BJ (cell line): ENCODE results near the gene SEC16A. TPM values are rescaled to one million over a fixed set of nuclear protein-coding genes. Genes with fewer than 3 reads are reported as not detected.

ENCODE experiments used
- CTCF ChIA-PET: fragments of 350-600 bp; formaldehyde crosslinking; extraction: SDS; loops from one replicate; lab custom pipeline; 2021; ENCODE audit warnings: antibody characterized with exemption, inconsistent platforms; lab: Yijun Ruan, JAX
- POLR2A ChIA-PET: fragments of 300-600 bp; sonication (Branson Sonifier 250); formaldehyde crosslinking; extraction: SDS; loops from one replicate; lab custom pipeline; 2021; ENCODE audit warnings: antibody characterized with exemption; lab: Charles Lee
- DNase-seq: peaks from one replicate; pipeline ENCODE4 v3.0.0-alpha.2; 2011; ENCODE audit warnings: low read depth
- H3K27me3 ChIP-seq: 2 replicates; pipeline ENCODE4 v1.6.0; 2011; ENCODE audit warnings: low read length; ENCODE audit not compliant: control insufficient read depth, insufficient read depth
- H3K36me3 ChIP-seq: 2 replicates; pipeline ENCODE4 v1.5.1; 2011; ENCODE audit warnings: low read length; ENCODE audit not compliant: control insufficient read depth, insufficient read depth
- H3K4me3 ChIP-seq: 2 replicates; pipeline ENCODE4 v1.5.1; 2011; ENCODE audit warnings: low read depth, mild to moderate bottlenecking, control low read depth, low read length
- CTCF ChIP-seq: IDR thresholded peaks from 2 replicates; pipeline ENCODE4 v1.5.1; 2011; ENCODE audit warnings: low read depth, mild to moderate bottlenecking, control low read depth, inconsistent platforms, low read length, moderate library complexity; ENCODE audit not compliant: insufficient read depth
- polyA plus RNA-seq: library from polyadenylated mRNA; depleted of rRNA; stranded (reverse); fragments of >200 nt; gene quantifications from 2 replicates; pipeline ENCODE4 v1.2.3, GENCODE V29; 2011

SEC16A gene
- polyA plus RNA-seq, 1 experiment: 24.4 TPM

- H3K36me3 ChIP-seq: peaks cover 17% of the 10 kb centered on the region
- no peak for TF ChIP-seq CTCF
- POLR2A ChIA-PET: no interaction called here
- no peak for DNase-seq
- H3K4me3 ChIP-seq: no peak overlapping the region
- CTCF ChIA-PET: interaction anchor here (6.5 kb wide), 1 partner anchor 92 kb away, joined by 84 read pairs; no protein-coding TSS in a partner anchor
- no peaks in the 10 kb centered on the region for H3K27me3 ChIP-seq
These were observed 78.7 kb downstream of the SEC16A start for GRCh38 chr9:136403915-136404800.

GRCh38 chr9:136403538-136403914 lies 79.3 kb downstream of the SEC16A start:
- TF ChIP-seq CTCF: no peak
- DNase-seq: no peak
- no peak overlapping the region for H3K4me3 ChIP-seq
- H3K27me3 ChIP-seq: no peaks in the 10 kb centered on the region
- peaks cover 17% of the 10 kb centered on the region for H3K36me3 ChIP-seq
- CTCF ChIA-PET: interaction anchor here (6.5 kb wide), 1 partner anchor 91 kb away, joined by 84 read pairs; no protein-coding TSS in a partner anchor
- POLR2A ChIA-PET: no interaction called here

GRCh38 chr9:136402067-136402466 lies 80.8 kb downstream of the SEC16A start:
- Histone ChIP-seq H3K27me3 (no peaks in the 10 kb centered on the region), H3K4me3 (no peak overlapping the region), H3K36me3 (peaks cover 15% of the 10 kb centered on the region)
- ChIA-PET POLR2A (interaction anchor here (0.5 kb wide), 1 partner anchor 313 kb away, joined by 4 read pairs; no protein-coding TSS in a partner anchor), CTCF (interaction anchor here (0.6 to 6.5 kb wide), 6 partner anchors 9 to 90 kb away, joined by 3 to 84 read pairs (median 4); partner anchors contain the start of gene DNLZ)
- no peak for TF ChIP-seq CTCF
- DNase-seq: no peak

GRCh38 chr9:136401173-136401922 lies 81.5 kb downstream of the SEC16A start:
- Histone ChIP-seq H3K27me3 (no peaks in the 10 kb centered on the region), H3K36me3 (peaks cover 19% of the 10 kb centered on the region), H3K4me3 (no peak overlapping the region)
- ChIA-PET CTCF (interaction anchor here (0.8 to 6.5 kb wide), 16 partner anchors 9 to 89 kb away, joined by 3 to 84 read pairs (median 4); partner anchors contain the start of genes DNLZ, ENTR1 and PMPCA), POLR2A (interaction anchor here (0.5 kb wide), 1 partner anchor 312 kb away, joined by 4 read pairs; no protein-coding TSS in a partner anchor)
- DNase-seq: no peak
- TF ChIP-seq CTCF: no peak
